Endothelial cell of umbilical vein (primary cell): ENCODE results near the gene TMEM158. TPM values are rescaled to one million over a fixed set of nuclear protein-coding genes. Genes with fewer than 3 reads are reported as not detected.

Experiments used
- BruUV-seq: library from RNA; stranded (reverse); fragments of 400-500 nt; replicated peaks from 2 replicates; lab custom pipeline; 2021; lab: Mats Ljungman, UMichigan
- CTCF ChIA-PET: fragments of 300-600, 350-600 bp; sonication (Branson Sonifier 250); formaldehyde crosslinking; loops from one replicate; lab custom pipeline; 2021; ENCODE audit warnings: antibody characterized with exemption, inconsistent platforms; lab: Charles Lee
- POLR2A ChIA-PET: fragments of 300-600, 350-600 bp; sonication (Branson Sonifier 250); formaldehyde crosslinking; loops from one replicate; lab custom pipeline; 2021; ENCODE audit warnings: antibody characterized with exemption, inconsistent platforms; lab: Charles Lee
- DNase-seq: peaks from one replicate; pipeline ENCODE4 v3.0.0-alpha.2; 2011; ENCODE audit warnings: low read depth, low spot score
- FAIRE-seq: peaks from 2 replicates; lab custom pipeline; 2011; peaks lifted over from hg19 to GRCh38; lab: Jason Lieb, UNC
- H2AFZ ChIP-seq: 2 replicates; pipeline ENCODE4 v1.6.0; 2012; ENCODE audit warnings: low read depth, low read length, control low read depth, inconsistent platforms
- H3K27ac ChIP-seq: 2 replicates; pipeline ENCODE4 v1.5.1; 2011; ENCODE audit warnings: low read depth, mild to moderate bottlenecking, control low read depth, low read length, moderate library complexity; ENCODE audit not compliant: insufficient read depth
- H3K27me3 ChIP-seq, 2 experiments: 2 replicates each; pipeline versions ENCODE4 v1.6.0 to v1.6.1; 2011; ENCODE audit warnings: low read length in 2 of 2, mixed read lengths in 1 of 2; ENCODE audit not compliant: control insufficient read depth in 2 of 2, insufficient read depth in 2 of 2
- H3K36me3 ChIP-seq, 2 experiments: 2 replicates in 1 of 2; 3 replicates in 1 of 2; pipeline ENCODE4 v1.5.1; 2011; ENCODE audit warnings: low read length in 2 of 2, mild to moderate bottlenecking in 1 of 2, moderate library complexity in 1 of 2; ENCODE audit not compliant: control insufficient read depth in 2 of 2, insufficient read depth in 2 of 2; ENCODE audit errors: extremely low read depth in 1 of 2
- H3K4me1 ChIP-seq: 3 replicates; pipeline ENCODE4 v1.5.1; 2011; ENCODE audit warnings: mild to moderate bottlenecking, low read length; ENCODE audit not compliant: control insufficient read depth, insufficient read depth; ENCODE audit errors: extremely low read depth
- H3K4me2 ChIP-seq: 2 replicates; pipeline ENCODE4 v1.6.1; 2011; ENCODE audit warnings: low read length, control low read depth, mixed read lengths; ENCODE audit not compliant: insufficient read depth
- H3K4me3 ChIP-seq, 3 experiments: fragments of 200-600 bp in 1 of 3; sonication (generic), shearing (Covaris generic) in 1 of 3; replicated peaks in 1 of 3; 2 replicates each; pipeline ENCODE4 v1.5.1; 2011 to 2016; ENCODE audit warnings: control low read depth in 3 of 3, low read length in 3 of 3, mild to moderate bottlenecking in 2 of 3, inconsistent platforms in 1 of 3, low read depth in 1 of 3, moderate library complexity in 1 of 3; ENCODE audit not compliant: insufficient read depth in 1 of 3
- H3K79me2 ChIP-seq: 2 replicates; pipeline ENCODE4 v1.6.0; 2012; ENCODE audit warnings: low read length, inconsistent platforms; ENCODE audit not compliant: control insufficient read depth, insufficient read depth
- H3K9ac ChIP-seq: replicated peaks from 2 replicates; pipeline ENCODE3; 2011; ENCODE audit warnings: low read length, control low read depth; ENCODE audit not compliant: insufficient read depth; ENCODE audit errors: extremely low read depth
- H3K9me1 ChIP-seq: replicated peaks from 3 replicates; pipeline ENCODE4 v1.6.0; 2011; ENCODE audit warnings: mild to moderate bottlenecking, low read length; ENCODE audit not compliant: control insufficient read depth, insufficient read depth; ENCODE audit errors: extremely low read depth
- H3K9me3 ChIP-seq: replicated peaks from 2 replicates; pipeline ENCODE4 v1.5.1; 2012; ENCODE audit warnings: low read length, inconsistent platforms; ENCODE audit not compliant: control insufficient read depth, insufficient read depth
- H4K20me1 ChIP-seq: replicated peaks from 2 replicates; pipeline ENCODE3; 2011; ENCODE audit warnings: mild to moderate bottlenecking, low read length; ENCODE audit not compliant: control insufficient read depth, insufficient read depth; ENCODE audit errors: extremely low read depth
- CTCF ChIP-seq, 2 donors: IDR thresholded peaks; 1 replicate in 1 of 2; 2 replicates in 1 of 2; pipeline ENCODE4 v1.5.1; 2011; ENCODE audit warnings: low read length in 2 of 2, mild to moderate bottlenecking in 2 of 2, moderate library complexity in 2 of 2, control low read depth in 1 of 2, inconsistent platforms in 1 of 2, low read depth in 1 of 2; ENCODE audit not compliant: insufficient read depth in 1 of 2; ENCODE audit errors: extremely low read depth in 1 of 2
- EZH2 ChIP-seq: IDR thresholded peaks from 2 replicates; pipeline ENCODE4 v1.6.1; 2012; ENCODE audit warnings: borderline replicate concordance, low read depth, mild to moderate bottlenecking, moderate library complexity, low read length, inconsistent platforms; ENCODE audit not compliant: severe bottlenecking
- FOS ChIP-seq: IDR thresholded peaks from 2 replicates; pipeline ENCODE4 v1.6.1; 2011; ENCODE audit warnings: mild to moderate bottlenecking, low read length, moderate library complexity, borderline replicate concordance; ENCODE audit not compliant: insufficient read depth
- GATA2 ChIP-seq: IDR thresholded peaks from 2 replicates; pipeline ENCODE4 v1.7.0; 2011; ENCODE audit warnings: low read depth, mild to moderate bottlenecking, moderate library complexity, mixed read lengths, low read length; ENCODE audit not compliant: insufficient read length, insufficient read depth
- JUN ChIP-seq: IDR thresholded peaks from 2 replicates; pipeline ENCODE4 v1.6.1; 2011; ENCODE audit warnings: borderline replicate concordance, low read depth; ENCODE audit not compliant: insufficient read length, insufficient read depth
- MYC ChIP-seq: IDR thresholded peaks from one replicate; pipeline ENCODE4 v1.6.1; 2011; ENCODE audit warnings: mild to moderate bottlenecking, low read depth, low read length
- POLR2A ChIP-seq: IDR thresholded peaks from 2 replicates; pipeline ENCODE4 v1.6.1; 2012; ENCODE audit warnings: low read depth, mild to moderate bottlenecking, control low read depth, low read length
- POLR2AphosphoS5 ChIP-seq: IDR thresholded peaks from 2 replicates; pipeline ENCODE4 v1.6.1; 2012; ENCODE audit warnings: low read depth, mild to moderate bottlenecking, control low read depth, low read length, moderate library complexity; ENCODE audit not compliant: insufficient read depth
- dilution Hi-C: fragments of 300-500 bp; cut with MboI; formaldehyde crosslinking; loops from one replicate; pipeline ENCODE4 v1.15.0; 2019; ENCODE audit warnings: low sequenced_read_pairs; ENCODE audit not compliant: extremely low pct_ligation_motif_present
- intact Hi-C: fragments of 100-400 bp; cut with micrococcal nuclease; formaldehyde crosslinking; loops from one replicate; pipeline ENCODE4 v1.10.0; 2022
- polyA plus RNA-seq, 4 experiments: library from polyadenylated mRNA; depleted of rRNA in 3 of 4; stranded (reverse) in 3 of 4; unstranded in 1 of 4; fragments of >200 nt; gene quantifications; 2 replicates each; pipeline versions ENCODE4 v1.2.1 to v1.2.3, GENCODE V29; 2011 to 2012; ENCODE audit warnings: missing spikeins in 1 of 4
- total RNA-seq: library from RNA; stranded (reverse); gene quantifications from 2 replicates; pipeline ENCODE4 v1.2.3, GENCODE V29; 2021
- TF ChIP-seq, protein P1 (sequence below): IDR thresholded peaks from 2 replicates; pipeline ENCODE4 v1.6.1; 2011; ENCODE audit not compliant: insufficient read depth, insufficient read length

Gene TMEM158
- total and polyA plus RNA-seq, 2 donors (not counting 3 experiments of a cell fraction or from before 2014, with no cell fraction given) = 0.15 to 0.42 TPM

DNA sequence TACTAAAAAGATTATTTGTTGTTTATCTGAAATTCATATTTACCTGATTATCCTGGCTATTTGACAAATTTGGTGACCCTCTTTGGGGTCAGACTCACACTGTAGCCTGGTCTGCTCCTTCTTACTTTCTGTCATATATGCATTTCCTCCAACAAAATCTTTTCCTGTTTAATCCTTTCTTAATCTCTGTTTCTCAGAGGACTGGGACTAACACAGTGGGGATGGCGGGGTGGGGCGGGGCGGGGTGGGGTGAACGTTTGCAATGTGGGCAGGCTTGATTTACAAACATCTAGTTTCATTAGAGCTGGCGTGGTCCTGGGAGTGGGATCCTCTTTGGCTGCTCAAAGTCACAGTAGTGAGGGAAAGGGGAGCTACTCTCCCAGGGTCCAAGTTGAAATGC is 44.6 kb downstream of the TMEM158 start:
- Histone ChIP-seq H3K27ac (no peak overlapping the region), H3K4me3 (no peak overlapping the region), H4K20me1 (no peaks in the 10 kb centered on the region), H3K4me2 (no peak overlapping the region), H3K9me1 (no peaks in the 10 kb centered on the region), H3K79me2 (no peaks in the 10 kb centered on the region), H3K9ac (no peak overlapping the region), H3K27me3 (peaks cover 0 to 2% of the 10 kb centered on the region in 2 experiments), H2AFZ (no peak overlapping the region), H3K36me3 (no peaks in the 10 kb centered on the region), H3K9me3 (no peaks in the 10 kb centered on the region), H3K4me1 (no peaks in the 10 kb centered on the region)
- no TSS peak for BruUV-seq
- POLR2A ChIA-PET = no interaction called here
- dilution Hi-C loops = no loop called here
- CTCF ChIA-PET = interaction anchor here (0.8 kb wide), 1 partner anchor 29 kb away, joined by 4 read pairs; no protein-coding TSS in a partner anchor
- intact Hi-C loops = no loop called here
- DNase-seq = no peak
- TF ChIP-seq EZH2 (no peak), CTCF (IDR thresholded peaks at IDR 0.05; ENCODE audit: extremely low read depth in 1 of 2, insufficient read depth in 1 of 2, low read depth in 1 of 2, low read length in 2 of 2) (no peak), FOS (no peak), POLR2AphosphoS5 (no peak)
- FAIRE-seq = no peak

- Histone ChIP-seq H3K4me2 (no peak overlapping the region), H3K4me1 (no peaks in the 10 kb centered on the region), H3K9me3 (no peaks in the 10 kb centered on the region), H4K20me1 (no peaks in the 10 kb centered on the region), H3K9me1 (no peaks in the 10 kb centered on the region), H3K9ac (no peak overlapping the region), H2AFZ (no peak overlapping the region), H3K27me3 (peaks cover 0 to 2% of the 10 kb centered on the region in 2 experiments), H3K27ac (no peak overlapping the region), H3K79me2 (no peaks in the 10 kb centered on the region), H3K36me3 (no peaks in the 10 kb centered on the region), H3K4me3 (no peak overlapping the region)
- TF ChIP-seq JUN = no peak
- TF ChIP-seq, protein P1, sequence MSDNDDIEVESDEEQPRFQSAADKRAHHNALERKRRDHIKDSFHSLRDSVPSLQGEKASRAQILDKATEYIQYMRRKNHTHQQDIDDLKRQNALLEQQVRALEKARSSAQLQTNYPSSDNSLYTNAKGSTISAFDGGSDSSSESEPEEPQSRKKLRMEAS = no peak
- TF ChIP-seq MYC = no peak
- no peak for TF ChIP-seq FOS
- no peak for TF ChIP-seq EZH2
- no peak for TF ChIP-seq POLR2AphosphoS5
- no peak for TF ChIP-seq CTCF (IDR thresholded peaks at IDR 0.05; ENCODE audit: extremely low read depth in 1 of 2, insufficient read depth in 1 of 2, low read depth in 1 of 2, low read length in 2 of 2)
- no peak for TF ChIP-seq POLR2A
- TF ChIP-seq GATA2 = no peak
- FAIRE-seq = no peak
- BruUV-seq = no TSS peak
- dilution Hi-C loops = no loop called here
- no peak for DNase-seq
- intact Hi-C loops = no loop called here
- ChIA-PET POLR2A (no interaction called here), CTCF (interaction anchor here (0.8 kb wide), 1 partner anchor 29 kb away, joined by 4 read pairs; no protein-coding TSS in a partner anchor)
Observed at GRCh38 chr3:45180899-45181298, 45.2 kb downstream of the TMEM158 start.
